Spleen (tissue), 11 donors: ENCODE measurements around the gene HLA-C. TPM values are rescaled to one million over a fixed set of nuclear protein-coding genes. Genes with fewer than 3 reads are reported as not detected.
"Not testable (repeated sequence)": the region's sequence is repeated elsewhere in the genome, so short reads cannot be mapped to it uniquely, and the experiment has no call there.

ENCODE experiments used
- DNase-seq: peaks from one replicate; pipeline ENCODE4 v3.0.0-alpha.2; 2020
- H3K27ac ChIP-seq, 8 donors: fragments of 200-600 bp; sonication (generic) in 7 of 8; 1 replicate in 4 of 8; 2 replicates in 4 of 8; pipeline versions ENCODE4 v1.5.0 to v1.8.0; 2016 to 2021; ENCODE audit warnings: inconsistent platforms in 4 of 8, mild to moderate bottlenecking in 4 of 8, moderate library complexity in 1 of 8
- H3K27me3 ChIP-seq, 7 donors: fragments of 200-600 bp; sonication (generic) in 6 of 7; replicated peaks in 1 of 7; 1 replicate in 4 of 7; 2 replicates in 3 of 7; pipeline versions ENCODE4 v1.5.0 to v1.8.0; 2016 to 2021; ENCODE audit warnings: inconsistent platforms in 3 of 7, mild to moderate bottlenecking in 1 of 7
- H3K36me3 ChIP-seq, 6 donors: fragments of 200-600 bp; sonication (generic) in 5 of 6; 1 replicate in 4 of 6; 2 replicates in 2 of 6; pipeline versions ENCODE4 v1.5.0 to v1.8.0; 2016 to 2021; ENCODE audit warnings: inconsistent platforms in 2 of 6
- H3K4me1 ChIP-seq, 6 donors: fragments of 200-600 bp; sonication (generic) in 5 of 6; 1 replicate in 3 of 6; 2 replicates in 3 of 6; pipeline versions ENCODE4 v1.5.0 to v1.8.0; 2016 to 2021; ENCODE audit warnings: inconsistent platforms in 3 of 6
- H3K4me3 ChIP-seq, 8 donors: fragments of 200-600 bp; sonication (generic) in 7 of 8; 1 replicate in 4 of 8; 2 replicates in 4 of 8; pipeline versions ENCODE4 v1.5.0 to v1.8.0; 2016 to 2021; ENCODE audit warnings: inconsistent platforms in 4 of 8, mild to moderate bottlenecking in 4 of 8, moderate library complexity in 2 of 8
- H3K9me3 ChIP-seq, 8 donors: fragments of 200-600 bp; sonication (generic) in 7 of 8; 1 replicate in 4 of 8; 2 replicates in 4 of 8; pipeline versions ENCODE4 v1.5.0 to v1.8.0; 2016 to 2021; ENCODE audit warnings: inconsistent platforms in 4 of 8
- CTCF ChIP-seq, 11 experiments: fragments of 200-600 bp in 7 of 11; fragments of 450-650 bp in 4 of 11; sonication (generic) in 4 of 11; IDR thresholded peaks in 8 of 11; conservative IDR thresholded peaks in 3 of 11; 1 replicate in 7 of 11; 2 replicates in 4 of 11; pipeline versions ENCODE4 v1.4.0 to v1.8.0; 2016 to 2021; ENCODE audit warnings: antibody characterized with exemption in 11 of 11, inconsistent platforms in 4 of 11, mild to moderate bottlenecking in 1 of 11
- POLR2A ChIP-seq, 3 donors: fragments of 450-650 bp; IDR thresholded peaks; one replicate each; pipeline ENCODE4 v1.5.1; 2017; ENCODE audit warnings: antibody characterized with exemption in 3 of 3, mild to moderate bottlenecking in 1 of 3
- POLR2AphosphoS5 ChIP-seq, 3 donors: sonication (generic); formaldehyde crosslinking; IDR thresholded peaks; one replicate each; pipeline ENCODE4 v1.5.1; 2017; ENCODE audit warnings: antibody characterized with exemption in 3 of 3
- WGBS, 5 donors: extraction: QIAGEN DNeasy Blood & Tissue Kit in 3 of 5; methylation state at CpG; one replicate each; pipeline versions ENCODE4 v1.1.5 to v1.1.7; 2013 to 2018; 5-methylcytosine and 5-hydroxymethylcytosine counted together
- intact Hi-C: fragments of 100-400 bp; cut with DNase I; formaldehyde crosslinking; loops from one replicate; pipeline ENCODE4 v1.15.0; 2023; ENCODE audit warnings: low total_unique reads
- polyA plus RNA-seq, 3 donors: library from polyadenylated mRNA; stranded (reverse); fragments of 200-250 nt; gene quantifications; one replicate each; pipeline ENCODE4 v1.2.1, GENCODE V29; 2013
- total RNA-seq, 7 donors: library from RNA; depleted of rRNA in 3 of 7; stranded (reverse); fragments of >200 nt in 3 of 7; fragmentation: NEBNext Ultra II Directional in 4 of 7; extraction: Animal tissue kit (Norgen Biotek cat#: 25700) in 4 of 7; gene quantifications; one replicate each; pipeline versions ENCODE4 v1.1.0 to v1.2.1, GENCODE V29; 2016 to 2021
- donor health status: healthy with polysubstance abuse.
- donor health status: DM: no; HTN: no; CAD: no; lungs with moderate emphysema.
- donor health status: DM: no; HTN: no; CAD: no.
- donor health status: Bipolar disorder and iron deficiency.
- donor health status: healthy.
- donor health status: DM: no; HTN: no; CAD: no.
- donor health status: DM: yes; HTN: yes; CAD: no.

HLA-C gene
- total and polyA plus RNA-seq, 10 donors, result 368 to 2,036 (median 1,278) TPM

DNA sequence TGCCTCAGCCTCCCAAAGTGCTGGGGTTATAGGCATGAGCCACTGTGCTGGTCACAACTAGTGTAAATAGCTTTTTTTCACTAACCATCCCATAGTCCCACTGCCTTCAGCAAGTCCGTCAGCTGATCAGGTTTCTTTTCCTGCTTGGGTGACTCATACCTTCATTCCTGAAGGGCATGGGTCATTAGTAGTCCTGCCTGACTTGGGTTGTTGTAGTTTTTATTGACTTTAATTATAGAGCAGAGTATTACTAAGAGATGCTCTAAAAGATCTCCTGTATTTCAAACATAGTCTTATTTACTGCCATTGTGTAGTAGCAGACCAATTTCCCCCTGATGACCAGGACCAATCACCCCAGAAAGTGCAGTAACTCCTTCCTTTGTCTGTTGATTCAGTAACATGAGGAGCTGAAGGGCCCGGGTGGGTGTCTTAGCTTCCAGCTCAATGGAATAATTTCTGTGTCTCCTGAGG is 25.8 kb downstream of the HLA-C start:
- Histone ChIP-seq H3K4me1 (no peaks in the 10 kb centered on the region), H3K36me3 (no peaks in the 10 kb centered on the region), H3K4me3 (no peak overlapping the region), H3K27ac (no peak overlapping the region), H3K9me3 (peaks cover 0 to 26% (median 17%) of the 10 kb centered on the region in 8 donors), H3K27me3 (peaks cover 0 to 10% (median 0%) of the 10 kb centered on the region in 7 donors)
- intact Hi-C loops, result no loop called here
- WGBS, 5 donors, result 62 to 80% (median 78%) methylated on average over 2 of the region's 2 CpGs
- TF ChIP-seq POLR2AphosphoS5 (IDR thresholded peaks at IDR 0.05), result no peak
- no peak for DNase-seq

- H3K36me3 ChIP-seq, result no peaks in the 10 kb centered on the region
- TF ChIP-seq POLR2A (IDR thresholded peaks at IDR 0.05) (no peak), POLR2AphosphoS5 (IDR thresholded peaks at IDR 0.05) (no peak), CTCF (IDR thresholded peaks at IDR 0.05 in 8 of 11, conservative IDR thresholded peaks at IDR 0.05 in 3 of 11) (no peak)
- H3K9me3 ChIP-seq, result peaks cover 0 to 22% (median 17%) of the 10 kb centered on the region in 8 donors
- intact Hi-C loops, result no loop called here
- no peak overlapping the region for H3K27ac ChIP-seq
- DNase-seq, result no peak
- WGBS, 5 donors, result 31 to 84% (median 62%) methylated on average over 1 to 2 of the region's 5 CpGs
- H3K4me1 ChIP-seq, result no peaks in the 10 kb centered on the region
- H3K4me3 ChIP-seq, result no peak overlapping the region
- peaks cover 0 to 10% (median 0%) of the 10 kb centered on the region in 7 donors for H3K27me3 ChIP-seq
Observed at GRCh38 chr6:31243508-31243907, 28.4 kb downstream of the HLA-C start.

DNA sequence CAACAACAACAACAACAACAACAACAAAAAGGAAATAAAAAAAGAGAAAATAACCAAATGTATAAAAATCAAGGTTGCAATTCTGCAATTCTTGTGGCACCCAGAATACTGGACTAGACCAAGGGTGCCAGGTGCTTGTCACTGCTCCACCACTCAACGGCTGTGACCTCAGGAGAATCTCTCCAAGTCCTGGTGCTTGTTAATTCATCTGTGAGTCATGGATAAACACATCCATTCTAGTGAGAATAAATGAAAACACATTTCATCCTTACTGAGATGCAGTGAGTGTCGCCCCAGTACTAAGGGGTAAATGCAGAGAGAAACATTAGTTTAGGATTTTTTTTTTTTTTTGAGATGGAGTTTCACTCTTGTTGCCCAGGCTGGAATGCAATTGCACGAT is 32.0 kb downstream of the HLA-C start:
- WGBS, 5 donors, result 26 to 47% (median 40%) methylated on average over 3 of the region's 3 CpGs
- Histone ChIP-seq H3K27ac (no peak overlapping the region), H3K4me3 (no peak overlapping the region), H3K27me3 (peaks cover 0 to 3% (median 0%) of the 10 kb centered on the region in 7 donors), H3K4me1 (no peaks in the 10 kb centered on the region), H3K9me3 (no peaks in the 10 kb centered on the region), H3K36me3 (no peaks in the 10 kb centered on the region)
- DNase-seq, result no peak
- intact Hi-C loops, result no loop called here
- no peak for TF ChIP-seq CTCF (IDR thresholded peaks at IDR 0.05 in 8 of 11, conservative IDR thresholded peaks at IDR 0.05 in 3 of 11)
- TF ChIP-seq POLR2AphosphoS5 (IDR thresholded peaks at IDR 0.05), result no peak
- no peak for TF ChIP-seq POLR2A (IDR thresholded peaks at IDR 0.05)

GRCh38 chr6:31234101-31234500 is 37.8 kb downstream of the HLA-C start:
- DNase-seq, H3K4me1 ChIP-seq, H3K27ac ChIP-seq, intact Hi-C loops, H3K36me3 ChIP-seq, H3K9me3 ChIP-seq, H3K4me3 ChIP-seq, H3K27me3 ChIP-seq: not testable (repeated sequence)
- 17 to 31% (median 20%) methylated on average over 4 of the region's 4 CpGs for WGBS, 5 donors

DNA sequence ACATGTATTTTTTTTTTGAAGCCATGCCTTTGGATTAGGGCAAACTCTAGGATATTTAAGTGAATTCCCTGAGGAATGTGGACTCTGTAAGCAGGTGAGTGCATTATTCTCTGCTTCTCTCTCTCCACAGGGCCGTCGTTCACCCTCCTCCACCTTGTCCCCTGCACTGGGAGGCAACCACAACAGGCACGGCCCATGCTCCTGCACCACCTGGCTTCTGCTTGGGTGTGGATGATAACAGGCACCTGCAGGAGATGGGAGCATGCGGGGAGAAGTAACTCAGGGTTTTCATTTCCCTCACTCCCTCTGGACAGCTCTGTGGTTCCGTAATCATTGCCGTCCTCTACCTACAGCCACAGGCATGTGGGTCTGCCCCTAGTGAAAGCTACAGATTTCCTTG is 43.4 kb downstream of the HLA-C start:
- Histone ChIP-seq H3K36me3 (no peaks in the 10 kb centered on the region), H3K9me3 (no peaks in the 10 kb centered on the region), H3K4me3 (no peak overlapping the region), H3K27ac (peak overlapping the region in 1 of 8 donors; percentile 51), H3K27me3 (peaks cover 0 to 5% (median 0%) of the 10 kb centered on the region in 7 donors), H3K4me1 (peaks cover 0 to 4% (median 0%) of the 10 kb centered on the region in 6 donors)
- TF ChIP-seq POLR2A (IDR thresholded peaks at IDR 0.05), result no peak
- TF ChIP-seq POLR2AphosphoS5 (IDR thresholded peaks at IDR 0.05), result no peak
- no peak for TF ChIP-seq CTCF (IDR thresholded peaks at IDR 0.05 in 8 of 11, conservative IDR thresholded peaks at IDR 0.05 in 3 of 11)
- no peak for DNase-seq
- intact Hi-C loops, result no loop called here
- WGBS, 5 donors, result 64 to 88% (median 84%) methylated on average over 5 to 6 of the region's 6 CpGs
